ENCODE measurements around the gene CAMTA1.
A peak's percentile ranks its signal among the peaks of the same experiment; 100 is the strongest.

CAMTA1 gene

DNA sequence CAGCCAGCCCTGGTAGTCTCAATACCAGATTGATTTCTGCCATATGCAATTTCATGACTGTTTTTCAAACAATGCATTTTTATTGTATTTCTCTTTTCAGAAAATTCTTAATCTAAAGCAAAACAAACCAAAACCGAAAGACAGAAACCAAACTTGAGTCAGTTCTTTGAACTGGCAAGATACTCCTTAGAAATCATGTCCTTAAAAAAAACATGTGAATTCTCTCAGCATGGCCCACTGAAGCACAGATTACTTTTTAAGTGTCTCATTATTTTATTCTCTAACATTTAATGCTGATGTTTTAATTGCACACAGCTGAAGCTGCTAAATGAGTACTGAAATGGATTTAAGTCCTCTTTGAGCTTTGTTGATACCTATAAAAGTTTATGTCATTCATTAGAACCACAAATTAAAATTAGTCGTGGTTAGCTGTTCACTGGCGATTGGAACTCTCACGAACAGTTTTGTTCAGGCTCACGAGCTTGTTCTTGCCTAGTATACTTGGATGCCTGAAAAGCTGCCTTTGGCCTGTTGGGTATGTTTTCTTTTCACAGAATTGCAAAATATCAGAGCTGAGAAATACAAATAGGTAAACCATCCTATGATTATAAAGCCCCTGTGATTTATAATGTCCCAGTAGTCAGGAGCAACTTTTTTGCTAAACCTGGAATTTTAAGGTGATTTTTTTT, 87.5 kb downstream of the CAMTA1 start:
- H3K4me3 ChIP-seq (ENCODE audit: low read length), result no peak overlapping the region
- peak; percentile 14 for DNase-seq (ENCODE audit: low read depth)
- TF ChIP-seq, protein P1, sequence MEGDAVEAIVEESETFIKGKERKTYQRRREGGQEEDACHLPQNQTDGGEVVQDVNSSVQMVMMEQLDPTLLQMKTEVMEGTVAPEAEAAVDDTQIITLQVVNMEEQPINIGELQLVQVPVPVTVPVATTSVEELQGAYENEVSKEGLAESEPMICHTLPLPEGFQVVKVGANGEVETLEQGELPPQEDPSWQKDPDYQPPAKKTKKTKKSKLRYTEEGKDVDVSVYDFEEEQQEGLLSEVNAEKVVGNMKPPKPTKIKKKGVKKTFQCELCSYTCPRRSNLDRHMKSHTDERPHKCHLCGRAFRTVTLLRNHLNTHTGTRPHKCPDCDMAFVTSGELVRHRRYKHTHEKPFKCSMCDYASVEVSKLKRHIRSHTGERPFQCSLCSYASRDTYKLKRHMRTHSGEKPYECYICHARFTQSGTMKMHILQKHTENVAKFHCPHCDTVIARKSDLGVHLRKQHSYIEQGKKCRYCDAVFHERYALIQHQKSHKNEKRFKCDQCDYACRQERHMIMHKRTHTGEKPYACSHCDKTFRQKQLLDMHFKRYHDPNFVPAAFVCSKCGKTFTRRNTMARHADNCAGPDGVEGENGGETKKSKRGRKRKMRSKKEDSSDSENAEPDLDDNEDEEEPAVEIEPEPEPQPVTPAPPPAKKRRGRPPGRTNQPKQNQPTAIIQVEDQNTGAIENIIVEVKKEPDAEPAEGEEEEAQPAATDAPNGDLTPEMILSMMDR (conservative IDR thresholded peaks at IDR 0.05; ENCODE audit: low read length), result no peak

GRCh38 chr1:6873298-6874015, 88.2 kb downstream of the CAMTA1 start:
- TF ChIP-seq, protein P1 (conservative IDR thresholded peaks at IDR 0.05; ENCODE audit: low read length), result no peak
- no peak overlapping the region for H3K4me3 ChIP-seq (ENCODE audit: low read length)
- no peak for DNase-seq (ENCODE audit: low read depth)

DNA sequence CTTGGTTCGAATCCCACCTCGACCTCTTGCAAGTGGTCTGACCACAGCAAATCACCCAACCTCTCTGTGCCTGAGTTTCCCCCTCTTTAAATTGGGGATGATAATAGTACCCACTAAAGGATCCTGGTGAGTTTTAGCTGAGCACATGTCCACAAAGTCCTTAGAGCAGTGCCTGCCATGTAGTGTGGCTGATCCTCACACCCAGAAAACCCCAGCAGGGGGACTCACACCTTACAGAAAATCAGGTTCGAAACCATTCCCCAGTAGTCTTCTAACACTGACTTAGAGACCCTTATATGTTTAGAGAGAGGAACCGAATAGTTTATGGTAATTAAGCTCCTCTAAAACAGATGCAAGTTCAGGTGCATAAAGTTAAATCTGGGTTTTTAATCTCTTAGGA, 89.0 kb downstream of the CAMTA1 start:
- TF ChIP-seq, protein P1 (conservative IDR thresholded peaks at IDR 0.05; ENCODE audit: low read length), result no peak
- no peak for DNase-seq (ENCODE audit: low read depth)
- H3K4me3 ChIP-seq (ENCODE audit: low read length), result no peak overlapping the region

- no peak overlapping the region for H3K4me3 ChIP-seq (ENCODE audit: low read length)
- no peak for DNase-seq (ENCODE audit: low read depth)
- TF ChIP-seq, protein P1 (conservative IDR thresholded peaks at IDR 0.05; ENCODE audit: low read length), result no peak
These were observed 95.9 kb downstream of the CAMTA1 start for GRCh38 chr1:6880951-6881690.

- no peak for DNase-seq (ENCODE audit: low read depth)
- TF ChIP-seq, protein P1 (conservative IDR thresholded peaks at IDR 0.05; ENCODE audit: low read length), result no peak
- H3K4me3 ChIP-seq (ENCODE audit: low read length), result no peak overlapping the region
These were observed 97.2 kb downstream of the CAMTA1 start for GRCh38 chr1:6882414-6882813.

GRCh38 chr1:6884652-6885153, 99.4 kb downstream of the CAMTA1 start:
- TF ChIP-seq, protein P1 (conservative IDR thresholded peaks at IDR 0.05; ENCODE audit: low read length), result no peak
- no peak for DNase-seq (ENCODE audit: low read depth)
- no peak overlapping the region for H3K4me3 ChIP-seq (ENCODE audit: low read length)
